ENCODE results near the gene ACER2. TPM values are rescaled to one million over a fixed set of nuclear protein-coding genes. Genes with fewer than 3 reads are reported as not detected.

ACER2 gene
- 0.56 and 1.3 TPM in 2 replicates for total RNA-seq

GRCh38 chr9:19408693-19409400, at the start of gene ACER2:
TSS of gene ACER2 (plus strand) at chr9:19409009. CDS start at chr9:19409085, 76 bp downstream.

Other genes starting within 250 kb of the ACER2 start
- gene DENND4C, start 178.3 kb upstream of the ACER2 start, total RNA-seq, result 22.4 and 23.2 TPM in 2 replicates
- 1,606 and 2,453 TPM in 2 replicates for gene RPS6, start 28.8 kb upstream of the ACER2 start, total RNA-seq